HG03045 (cell line): ENCODE measurements around the gene TRMT61B.

ENCODE experiments used
- ATAC-seq: cut with Tn5 transposase; IDR thresholded peaks from one replicate; pipeline ENCODE4 v1.9.1; 2021; ENCODE audit warnings: mild to moderate bottlenecking, moderate library complexity; ENCODE audit not compliant: unreplicated experiment

TRMT61B gene

DNA sequence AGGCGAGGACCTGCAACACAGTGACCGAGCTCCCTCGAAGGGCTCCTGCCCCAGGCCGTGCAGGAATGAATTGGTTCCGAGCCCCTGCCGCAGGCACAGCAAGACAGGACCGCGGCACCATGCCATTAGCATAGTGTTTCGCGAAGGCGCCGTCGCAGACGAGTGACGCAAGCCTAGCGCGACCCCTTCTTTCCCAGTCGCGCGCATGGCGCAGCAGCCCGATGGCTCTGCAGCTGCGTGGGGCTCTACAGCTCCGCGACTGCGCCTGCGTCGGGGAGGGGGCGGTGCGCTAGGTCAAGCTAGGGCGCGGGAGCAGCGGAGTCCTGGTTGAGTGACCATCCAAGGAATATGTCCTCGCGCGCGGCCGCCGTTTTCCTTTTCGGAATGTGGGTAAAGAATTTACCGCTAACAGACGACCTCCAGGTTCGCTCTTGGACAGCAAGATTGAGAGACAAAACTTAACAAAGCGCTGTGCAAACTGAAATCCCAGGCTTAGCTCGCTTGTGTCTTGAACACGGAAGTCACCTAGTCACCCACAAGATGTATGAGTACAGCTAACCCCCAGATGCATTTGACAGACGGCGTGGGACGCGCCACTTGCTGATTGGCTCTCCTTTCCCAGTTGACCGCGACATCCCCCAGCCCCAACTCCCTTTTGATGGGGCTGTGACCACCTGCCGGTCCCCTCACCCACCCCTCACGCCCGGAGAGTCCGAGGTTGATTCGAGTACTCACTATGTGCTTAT lies at the start of gene TRMT61B:
TSS of gene TRMT61B (minus strand) at position 164 of the 746 bp plus-strand sequence. CDS start at position 132, 32 bp downstream.
- ATAC-seq = peak; percentile 97

DNA sequence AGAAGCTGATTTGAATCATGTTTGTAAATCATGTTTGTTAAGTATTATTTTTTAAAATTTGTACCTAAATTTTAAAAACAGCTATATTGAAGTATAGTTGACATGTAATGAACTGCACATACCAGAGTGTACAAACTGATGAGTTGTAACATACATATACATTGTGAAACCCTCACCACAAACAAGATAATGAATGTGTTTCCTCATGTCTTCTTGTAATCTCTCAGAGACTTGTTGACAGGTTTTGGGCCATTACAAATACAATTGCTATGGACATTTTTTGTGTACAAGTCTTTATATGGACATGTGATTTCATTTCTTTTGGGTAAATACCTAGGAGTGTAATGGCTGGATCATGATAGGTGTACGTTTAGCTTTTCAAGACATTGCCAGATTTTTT lies 45.8 kb upstream of the TRMT61B start:
- ATAC-seq = no peak

DNA sequence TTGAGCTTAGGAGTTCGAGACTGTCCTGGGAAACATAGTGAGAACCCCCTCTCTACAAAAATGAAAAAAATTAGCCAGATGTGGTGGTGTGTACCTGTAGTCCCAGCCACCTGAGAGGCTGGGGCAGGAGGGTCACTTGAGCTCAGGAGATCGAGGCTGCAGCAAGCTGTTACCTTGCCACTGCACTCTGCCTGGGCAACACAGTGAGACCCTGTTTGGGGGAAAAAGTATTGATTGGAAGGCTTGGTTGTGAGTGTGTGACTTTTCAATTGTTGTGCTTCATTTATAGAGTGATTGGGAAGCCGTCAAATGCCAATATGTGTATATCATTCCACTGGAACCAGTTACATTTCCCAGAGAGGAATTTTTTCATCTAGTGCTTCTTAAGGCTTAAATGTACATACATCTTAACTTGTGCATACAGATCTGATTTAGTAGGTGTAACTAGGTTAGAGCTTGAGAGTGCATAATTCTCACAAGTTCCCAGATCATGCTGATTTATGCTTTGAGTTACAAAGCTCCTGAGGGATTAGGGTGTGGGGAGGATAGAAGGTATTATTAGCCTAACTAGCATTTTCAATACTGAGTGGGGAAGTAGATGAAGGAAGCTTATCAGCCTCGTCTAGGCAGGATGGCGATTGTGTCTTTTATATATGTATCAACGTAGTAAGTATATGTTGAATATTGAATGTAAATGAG lies 39.7 kb upstream of the TRMT61B start:
- no peak for ATAC-seq

DNA sequence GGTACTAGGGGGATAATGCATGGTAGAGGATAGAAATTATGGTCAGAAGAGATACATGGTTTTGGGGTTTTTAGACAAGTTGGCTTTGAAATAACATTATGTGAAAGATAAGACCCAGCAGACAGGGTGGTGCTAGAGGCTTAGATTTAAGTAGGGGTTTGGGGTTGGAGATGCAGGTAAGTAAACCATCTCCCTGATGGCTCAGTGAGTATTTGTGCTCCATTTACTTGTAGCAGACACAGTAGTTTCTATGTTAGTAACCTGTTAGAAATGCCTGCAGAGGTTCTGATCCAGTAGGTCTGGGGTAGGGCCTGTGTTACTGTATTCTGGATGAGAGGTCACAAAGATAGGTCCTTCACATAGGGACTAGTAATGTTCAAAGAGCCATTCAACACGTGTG lies 38.1 kb upstream of the TRMT61B start:
- no peak for ATAC-seq

DNA sequence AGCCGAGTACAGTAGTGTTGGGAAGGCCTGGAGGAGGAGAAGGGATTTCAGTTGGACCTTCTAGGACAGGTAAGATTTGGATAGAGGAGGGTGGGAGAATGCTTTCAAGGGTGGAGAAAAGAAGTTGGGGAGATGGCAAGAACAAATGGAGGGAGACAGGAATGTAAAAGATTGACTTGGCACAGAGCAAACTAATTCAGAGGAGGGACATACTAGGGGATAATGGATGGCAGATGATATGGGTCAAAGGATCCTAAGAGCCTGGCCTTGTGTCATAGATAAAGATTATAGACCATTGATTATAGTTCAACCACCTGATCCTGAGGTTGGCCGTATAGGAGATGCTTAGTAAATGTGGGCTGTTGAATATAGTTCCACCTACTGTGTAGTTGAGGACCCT lies 36.7 kb upstream of the TRMT61B start:
- no peak for ATAC-seq

DNA sequence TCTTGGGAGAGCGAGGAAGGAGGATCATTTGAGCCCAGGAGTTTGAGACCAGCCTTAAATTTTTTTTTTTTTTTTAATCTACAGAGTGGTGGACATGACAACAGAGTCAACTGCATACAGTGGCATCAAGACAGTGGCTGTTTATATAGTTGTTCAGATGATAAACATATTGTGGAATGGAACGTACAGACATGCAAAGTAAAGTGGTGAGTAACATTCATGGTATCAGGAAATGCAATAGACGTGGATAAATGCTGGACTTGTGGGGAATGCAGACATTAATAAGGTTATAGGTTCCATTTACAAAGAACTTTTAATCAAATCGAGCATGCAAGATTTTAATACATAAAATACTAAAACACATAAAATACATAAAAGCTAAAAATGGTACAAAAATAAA lies 36.3 kb upstream of the TRMT61B start:
- ATAC-seq = no peak

DNA sequence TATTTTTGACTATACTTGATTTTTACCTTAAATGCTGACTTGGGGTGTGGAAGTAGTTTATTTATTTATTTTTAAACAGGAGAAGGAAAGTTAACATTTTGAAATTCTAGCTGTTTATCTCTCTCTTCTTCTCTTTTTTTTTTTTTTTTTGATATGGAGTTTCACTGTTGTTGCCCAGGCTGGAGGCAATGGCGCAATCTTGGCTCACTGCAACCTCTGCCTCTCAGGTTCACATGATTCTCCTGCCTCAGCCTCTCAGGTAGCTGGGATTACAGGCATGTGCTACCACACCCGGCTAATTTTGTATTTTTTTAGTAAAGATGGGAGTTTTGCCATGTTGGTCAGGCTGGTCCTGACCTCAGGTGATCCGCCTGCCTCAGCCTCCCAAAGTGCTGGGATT lies 35.4 kb upstream of the TRMT61B start:
- no peak for ATAC-seq

DNA sequence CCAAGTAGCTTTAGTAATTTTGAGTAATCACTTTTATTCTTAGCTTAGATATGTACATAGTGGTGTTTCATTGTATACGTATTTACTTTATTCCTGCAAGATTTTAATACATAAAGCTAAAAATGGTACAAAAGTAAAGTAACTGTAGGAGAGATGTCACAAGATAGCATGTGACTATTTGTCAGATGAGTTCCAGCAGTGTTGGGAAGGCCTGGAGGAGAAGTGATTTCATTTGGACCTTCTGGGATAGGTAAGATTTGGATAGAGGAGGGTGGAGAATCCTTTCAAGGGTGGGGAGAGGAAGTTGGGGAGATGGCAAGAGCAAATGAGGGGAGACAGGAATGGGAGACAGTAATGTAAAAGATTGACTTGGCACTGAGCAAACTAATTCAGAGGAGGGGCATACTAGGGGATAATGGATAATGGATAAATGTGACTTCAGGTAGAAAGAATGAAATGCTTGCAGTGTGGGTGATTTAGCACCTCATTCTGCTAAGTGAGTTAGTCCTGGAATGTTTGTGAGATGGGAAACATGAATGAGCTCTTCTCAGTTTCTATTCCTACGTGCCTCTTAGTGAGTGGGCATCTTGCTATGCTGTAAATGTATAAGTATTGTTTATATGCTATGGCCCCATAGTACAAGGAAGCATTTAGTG lies 34.8 kb upstream of the TRMT61B start:
- no peak for ATAC-seq

DNA sequence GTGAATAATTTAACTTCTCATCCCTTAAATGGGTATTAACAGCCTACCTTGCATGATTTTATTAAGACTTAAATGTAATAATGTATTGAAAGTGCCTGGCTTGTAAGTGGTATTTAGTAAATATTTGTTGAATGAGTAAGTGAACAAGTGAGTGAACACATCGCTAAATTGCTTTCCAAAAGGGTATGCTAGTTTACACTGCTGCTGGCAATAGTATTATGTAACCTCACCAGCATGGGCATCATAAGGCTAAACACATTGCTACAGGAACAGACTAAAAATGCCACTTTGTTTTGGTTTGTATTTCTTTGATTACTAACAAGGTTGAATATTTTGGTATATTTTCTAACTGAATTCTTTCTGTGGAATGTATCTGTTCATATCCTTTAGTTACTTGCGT lies 34.2 kb upstream of the TRMT61B start:
- ATAC-seq = no peak

DNA sequence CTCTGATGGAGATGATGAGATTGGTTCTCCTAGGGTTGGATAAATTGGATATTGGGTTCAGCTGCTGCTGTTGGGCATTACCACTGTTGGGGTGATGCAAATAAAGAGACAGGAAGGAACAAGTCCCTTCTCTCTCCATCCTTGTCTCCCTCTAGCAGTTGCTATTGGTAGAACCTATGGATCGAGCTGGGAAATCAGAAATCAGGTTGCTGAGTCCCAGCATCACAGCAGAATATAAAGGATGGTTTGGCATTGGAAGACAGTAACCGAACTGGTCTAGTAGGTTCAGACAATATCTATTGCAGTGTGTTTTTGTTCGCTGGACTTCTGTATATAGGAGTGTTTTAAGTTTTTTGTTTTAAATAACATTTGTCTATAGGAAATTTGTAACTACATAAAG lies 32.5 kb upstream of the TRMT61B start:
- no peak for ATAC-seq

DNA sequence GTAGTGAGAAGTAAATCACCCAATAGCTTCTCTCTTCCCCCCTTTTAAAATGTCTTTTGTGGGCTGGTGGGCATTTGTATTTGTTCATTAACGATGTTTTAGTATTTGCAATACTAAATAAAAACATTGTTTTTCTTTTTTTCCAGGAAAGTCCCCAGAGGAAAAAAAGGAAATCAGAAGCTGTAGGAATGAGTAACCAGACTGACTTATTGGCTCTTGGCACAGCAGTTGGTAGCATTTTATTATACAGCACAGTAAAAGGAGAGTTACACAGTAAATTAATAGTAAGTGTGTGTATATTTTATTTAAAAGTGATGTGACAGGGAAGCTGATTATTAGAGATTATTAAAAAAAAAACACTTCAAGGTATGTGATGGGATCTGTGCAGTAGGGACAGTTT lies 31.7 kb upstream of the TRMT61B start:
- no peak for ATAC-seq

DNA sequence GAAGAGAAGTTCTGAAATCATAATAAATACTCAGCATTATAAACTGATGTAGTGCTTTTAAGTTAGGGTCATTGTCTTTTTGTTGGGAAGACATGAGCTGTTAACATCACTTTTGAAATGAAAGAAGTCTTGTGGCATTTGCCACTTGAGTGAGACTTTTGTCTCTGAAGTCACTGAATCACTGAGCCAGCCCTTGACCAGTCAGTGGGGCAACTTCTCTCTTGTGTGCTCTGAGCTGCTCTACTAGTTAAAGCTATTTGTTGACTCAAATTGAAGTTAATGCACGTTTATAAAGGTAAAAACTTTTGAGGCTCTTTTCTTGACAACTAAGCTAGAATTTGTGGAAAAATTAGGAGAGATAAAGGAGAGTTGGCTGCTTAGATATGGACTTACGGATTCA lies 31.1 kb upstream of the TRMT61B start:
- no peak for ATAC-seq

DNA sequence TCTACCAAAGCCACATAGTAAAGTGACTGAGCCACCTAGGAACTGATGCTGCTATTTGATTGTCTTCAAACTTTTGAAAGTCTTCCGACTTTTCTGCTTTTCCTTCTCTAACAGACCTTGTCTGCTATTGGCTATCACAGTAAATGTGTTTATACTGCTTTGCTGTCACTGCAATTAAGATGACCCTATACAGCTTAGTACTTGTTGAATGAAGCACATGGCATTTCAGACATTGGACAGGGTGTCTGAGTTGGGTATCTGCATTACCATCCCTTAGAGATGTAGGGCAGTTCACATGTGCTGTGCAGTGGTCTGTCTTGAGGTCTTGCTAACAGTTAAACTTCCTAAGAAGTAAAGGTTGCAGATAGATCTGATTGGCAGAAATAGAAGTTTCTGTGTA lies 27.9 kb upstream of the TRMT61B start:
- no peak for ATAC-seq

DNA sequence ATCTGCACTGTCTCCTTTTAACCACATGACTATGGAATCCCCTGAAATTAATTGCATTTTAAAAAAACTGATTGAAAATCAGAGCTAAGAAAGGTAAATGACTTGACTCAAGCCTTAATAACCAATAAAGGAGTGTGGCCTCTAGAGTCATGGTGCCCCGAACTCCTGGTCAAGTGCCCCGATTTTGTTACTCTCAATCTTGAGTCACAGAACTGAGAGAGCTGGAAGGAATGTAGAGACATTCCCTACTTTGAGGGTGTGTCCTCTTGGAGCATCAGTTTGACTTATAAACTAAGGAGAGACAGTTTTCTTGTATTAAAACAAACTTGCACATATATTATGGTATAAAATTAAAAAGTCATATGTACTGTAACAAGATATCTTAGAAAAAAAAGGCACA lies 26.8 kb upstream of the TRMT61B start:
- no peak for ATAC-seq

DNA sequence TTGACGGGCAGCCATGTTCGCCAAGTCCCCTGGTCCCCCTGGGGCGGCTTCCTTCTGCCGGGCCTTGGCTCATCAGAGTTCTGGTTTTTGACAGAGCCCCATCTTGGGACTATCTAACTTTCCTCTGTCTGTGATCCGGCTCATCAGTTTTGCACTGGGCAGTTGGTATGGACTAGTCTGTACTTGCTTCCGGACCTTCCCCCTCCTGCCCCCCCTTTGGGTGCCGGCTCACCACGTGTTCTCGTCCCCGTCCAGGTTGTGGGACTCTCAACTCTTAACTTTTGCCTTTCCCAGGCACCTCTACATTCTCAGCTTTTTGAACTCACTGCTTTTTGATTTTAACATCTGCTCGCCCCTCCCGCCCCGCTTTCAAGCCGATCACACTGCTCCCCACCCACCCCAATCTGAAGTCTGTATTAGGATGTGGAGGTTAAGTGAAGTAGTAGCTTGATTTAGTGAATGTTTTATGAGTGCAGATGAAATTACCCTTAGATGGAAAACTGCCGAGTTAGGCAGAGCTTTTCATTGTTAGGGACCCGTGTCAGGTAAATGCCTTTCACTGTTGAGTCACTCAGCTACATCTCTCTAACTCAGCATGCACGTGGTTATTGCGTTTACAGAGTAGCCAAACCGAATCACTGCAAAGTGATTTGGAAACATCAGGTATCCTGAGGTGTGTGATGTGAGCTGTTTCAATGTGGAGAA lies 25.2 kb upstream of the TRMT61B start:
- ATAC-seq = peak; percentile 31

DNA sequence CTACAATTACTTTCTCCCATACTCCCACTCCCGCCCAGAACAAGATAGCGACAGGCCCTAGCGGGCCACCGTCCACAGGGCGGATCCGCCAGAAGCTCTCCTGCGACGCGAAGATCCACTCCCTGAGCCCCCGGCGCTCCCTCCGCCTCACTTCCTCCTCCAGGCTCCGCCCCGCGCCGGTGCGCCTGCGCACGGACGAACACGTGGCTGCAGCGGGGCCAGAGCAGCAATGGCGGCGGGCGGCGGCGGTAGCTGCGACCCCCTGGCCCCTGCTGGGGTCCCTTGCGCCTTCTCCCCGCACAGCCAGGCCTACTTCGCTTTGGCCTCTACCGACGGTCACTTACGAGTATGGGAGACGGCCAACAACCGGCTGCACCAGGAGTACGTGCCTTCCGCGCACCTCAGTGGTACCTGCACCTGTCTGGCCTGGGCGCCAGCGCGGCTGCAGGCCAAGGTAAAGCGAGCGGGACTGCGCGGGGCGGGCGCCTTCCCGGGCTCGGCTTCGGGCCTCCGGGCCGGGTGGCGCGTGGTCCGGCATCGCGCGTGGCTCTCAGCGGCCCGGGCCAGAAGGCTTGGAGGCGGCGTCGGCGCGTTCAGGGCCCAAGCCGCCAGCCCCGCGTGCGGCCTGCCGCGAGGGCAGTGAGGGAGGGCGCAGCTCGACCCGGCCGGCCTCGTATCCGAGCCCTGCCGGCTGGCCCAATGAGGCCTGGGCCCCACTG lies 24.5 kb upstream of the TRMT61B start, which contains the start of gene WDR43:
TSS of gene WDR43 (plus strand) at position 198 of the 719 bp plus-strand sequence. CDS start at position 230, 32 bp downstream.
- ATAC-seq = peak; percentile 88

DNA sequence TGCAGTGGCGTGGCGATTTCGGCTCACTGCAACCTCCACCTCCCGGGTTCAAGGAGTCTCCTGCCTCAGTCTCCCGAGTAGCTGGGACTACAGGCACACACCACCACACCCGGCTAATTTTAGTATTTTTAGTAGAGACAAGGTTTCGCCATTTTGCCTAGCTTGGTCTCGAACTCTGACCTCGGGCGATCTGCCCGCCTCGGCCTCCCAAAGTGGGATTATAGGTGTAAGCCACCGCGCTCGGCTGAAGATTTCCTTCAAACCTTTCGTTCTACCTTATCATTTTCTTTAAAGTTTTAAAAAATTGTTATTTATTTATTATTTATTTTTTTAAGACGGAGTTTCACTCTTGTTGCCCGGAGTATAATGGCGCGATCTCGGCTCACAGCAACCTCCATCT lies 23.4 kb upstream of the TRMT61B start:
- ATAC-seq = no peak

DNA sequence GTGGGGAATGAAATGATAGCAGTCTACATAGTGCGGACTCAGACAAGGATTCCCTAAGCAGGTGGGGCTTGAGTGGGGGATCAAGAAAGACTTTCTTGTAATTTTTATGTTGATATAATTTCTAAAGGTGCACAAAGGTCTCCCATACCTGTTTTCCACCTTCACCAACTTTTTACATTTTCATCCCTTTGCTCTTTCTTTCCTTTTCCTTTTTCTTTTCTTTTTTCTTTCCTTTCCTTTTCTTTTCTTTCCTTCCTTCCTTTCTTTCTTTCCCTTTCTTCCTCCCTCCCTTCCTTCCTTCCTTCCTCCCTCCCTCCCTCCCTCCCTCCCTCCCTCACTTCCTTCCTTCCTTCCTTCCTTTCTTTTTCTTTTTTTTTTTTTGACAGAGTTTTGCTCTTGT lies 10.1 kb upstream of the TRMT61B start:
- ATAC-seq = no peak

DNA sequence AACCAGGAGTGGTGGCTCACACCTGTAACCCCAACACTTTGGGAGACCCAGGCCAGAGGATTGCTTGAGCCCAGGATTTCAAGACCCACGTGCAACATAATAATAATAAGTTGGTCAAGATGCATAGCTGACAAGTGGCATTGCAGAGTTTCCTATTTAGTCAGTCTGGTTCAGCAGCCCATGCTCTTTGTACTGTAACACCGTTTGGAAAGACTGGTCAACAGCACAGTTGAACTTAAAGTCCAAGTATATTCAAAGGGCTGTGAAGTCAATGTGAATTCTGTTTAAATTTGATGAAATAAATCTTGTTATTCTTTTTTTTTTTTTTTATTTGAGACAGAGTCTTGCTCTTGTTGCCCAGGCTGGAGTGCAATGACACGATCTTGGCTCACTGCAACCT lies 1.5 kb upstream of the TRMT61B start:
- no peak for ATAC-seq

DNA sequence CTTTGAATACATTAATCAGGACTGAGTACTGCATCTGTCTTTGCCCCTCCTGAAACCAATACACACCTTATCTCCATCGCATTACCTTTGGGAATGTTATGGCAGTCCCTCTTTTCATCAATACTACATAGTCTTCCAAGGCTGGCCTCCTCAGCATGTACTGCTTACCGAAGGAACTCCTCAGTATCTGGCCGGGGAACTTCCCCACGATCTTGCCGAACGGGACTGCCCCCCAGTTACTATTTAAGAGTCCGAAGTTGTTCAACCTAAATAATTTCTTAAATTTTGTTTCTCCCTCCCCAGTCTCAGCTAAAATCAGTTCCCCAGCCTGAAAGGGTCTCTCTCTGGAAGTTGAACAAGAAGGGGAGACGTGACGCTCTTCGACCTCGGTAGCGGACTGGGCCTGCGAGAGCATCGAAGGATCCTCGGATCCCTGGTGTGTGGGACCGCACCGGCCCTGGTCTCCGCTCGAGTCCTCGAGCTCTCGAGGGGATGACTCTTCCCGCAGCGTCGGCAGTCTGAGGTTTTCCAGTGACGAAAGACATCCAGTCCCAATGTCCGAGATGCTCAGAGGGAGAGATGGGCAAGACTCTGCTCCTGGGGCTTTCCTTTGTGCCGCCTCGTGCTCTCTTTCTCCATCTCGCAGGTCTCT lies 489 bp downstream of the TRMT61B start:
- peak; percentile 28 for ATAC-seq
